ENCODE measurements around the gene HIC1.
A peak's percentile ranks its signal among the peaks of the same experiment; 100 is the strongest.

Gene HIC1

DNA sequence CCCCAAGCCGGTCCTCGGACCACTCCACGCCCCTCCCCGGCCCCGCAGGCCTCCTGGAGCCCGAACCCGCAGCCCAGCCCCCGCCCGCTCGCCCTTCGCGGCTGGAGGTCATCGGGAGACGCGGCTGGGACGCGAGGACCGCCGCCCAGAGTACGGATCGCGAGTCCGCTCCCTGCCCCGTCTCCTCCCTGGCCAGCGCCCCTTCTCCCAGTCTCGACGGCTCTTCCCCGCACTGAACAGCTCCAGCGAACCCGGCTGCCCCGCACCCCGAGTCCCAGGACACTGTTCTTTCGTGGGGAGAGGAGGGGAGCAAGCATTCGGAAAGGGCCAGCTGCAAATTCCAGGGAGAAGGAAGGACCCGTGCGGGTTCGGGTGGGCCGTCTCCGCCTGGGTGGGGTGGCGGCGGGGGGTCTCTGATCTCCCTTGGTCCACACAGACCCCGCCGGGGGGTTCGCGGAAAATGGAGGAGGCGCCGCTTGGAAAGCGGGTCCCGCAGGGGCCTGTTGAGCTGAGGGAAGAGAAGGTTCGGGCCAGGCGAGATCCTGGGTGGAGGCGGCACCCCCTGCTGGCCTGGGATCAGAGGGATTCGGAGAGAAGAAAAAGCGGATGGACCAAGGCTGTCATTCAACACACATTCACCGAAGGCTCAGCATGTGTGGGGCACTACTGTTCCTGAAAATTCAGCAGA lies 29.1 kb upstream of the HIC1 start:
- DNase-seq (ENCODE audit: low spot score), result peak; percentile 53

DNA sequence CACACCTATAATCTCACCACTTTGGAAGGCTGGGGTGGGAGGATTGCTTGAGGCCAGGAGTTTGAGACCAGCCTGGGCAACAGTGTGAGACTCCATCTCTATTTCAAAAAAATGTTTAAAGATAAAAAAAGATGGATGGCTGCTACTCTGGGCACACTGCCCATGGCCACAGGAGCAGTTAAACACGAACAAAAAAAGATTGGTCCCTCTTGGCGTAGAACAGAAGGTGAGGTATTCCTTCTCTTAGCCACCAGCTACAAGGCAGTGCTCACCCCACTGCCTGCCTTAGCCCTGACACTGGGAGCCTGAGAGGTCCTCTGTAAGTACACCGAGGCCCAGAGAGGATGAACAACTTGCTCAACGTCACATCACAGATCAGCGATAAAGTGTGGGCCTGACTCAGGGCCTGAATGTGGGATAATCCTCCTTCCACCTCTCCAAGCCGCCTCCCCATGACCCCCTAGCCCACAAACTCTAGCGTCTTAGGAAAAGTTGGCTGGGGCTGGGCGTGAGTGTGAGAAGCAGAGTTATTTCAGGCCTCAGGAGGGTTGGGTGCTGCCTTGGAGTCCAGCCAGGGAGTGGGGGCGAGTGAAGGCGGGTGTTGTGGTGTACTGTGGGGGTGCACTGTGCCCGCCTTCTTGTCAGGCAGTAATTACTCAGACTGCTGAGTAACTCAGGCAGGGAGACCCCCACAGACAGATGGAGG lies 27.2 kb upstream of the HIC1 start:
- DNase-seq (ENCODE audit: low spot score), result no peak

DNA sequence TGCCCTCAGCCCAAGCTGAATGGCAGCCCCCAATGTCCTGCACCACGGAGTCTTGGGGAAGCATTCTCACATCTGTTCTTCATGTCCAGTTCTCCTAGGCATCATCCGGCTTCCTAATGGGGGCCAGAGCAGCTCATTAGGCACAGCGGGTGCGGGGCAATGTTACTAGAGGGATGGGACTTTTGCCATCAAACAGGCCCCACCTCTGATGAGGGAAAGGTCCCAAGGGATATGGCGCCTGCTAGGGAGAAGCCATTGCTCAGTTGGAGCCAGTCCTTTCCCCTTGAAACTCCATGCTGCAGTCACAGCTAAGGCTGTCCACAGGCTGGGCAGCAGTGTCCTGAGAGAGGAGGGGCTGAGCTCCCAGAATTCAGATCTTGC lies 26.7 kb upstream of the HIC1 start:
- DNase-seq (ENCODE audit: low spot score), result no peak

DNA sequence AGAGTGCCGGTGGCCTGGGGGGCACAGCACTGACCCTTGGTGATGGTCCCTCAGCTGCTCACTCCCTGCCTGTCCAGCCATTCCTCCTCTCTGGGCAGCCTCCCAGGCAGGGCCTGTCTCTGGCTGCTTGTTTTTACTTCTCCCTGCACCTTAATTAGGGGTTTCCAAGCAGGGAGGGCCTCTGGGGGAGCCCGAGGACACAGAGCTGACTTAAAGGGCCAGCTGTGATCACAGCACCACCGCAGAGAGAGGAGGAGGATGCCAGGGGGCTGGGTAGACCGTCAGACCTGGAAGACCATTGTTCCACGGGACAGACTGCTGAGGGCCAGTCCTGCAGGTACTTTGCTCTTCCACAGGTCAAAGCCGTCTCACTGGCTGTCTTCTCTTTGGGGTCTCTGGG lies 26.2 kb upstream of the HIC1 start:
- no peak for DNase-seq (ENCODE audit: low spot score)

DNA sequence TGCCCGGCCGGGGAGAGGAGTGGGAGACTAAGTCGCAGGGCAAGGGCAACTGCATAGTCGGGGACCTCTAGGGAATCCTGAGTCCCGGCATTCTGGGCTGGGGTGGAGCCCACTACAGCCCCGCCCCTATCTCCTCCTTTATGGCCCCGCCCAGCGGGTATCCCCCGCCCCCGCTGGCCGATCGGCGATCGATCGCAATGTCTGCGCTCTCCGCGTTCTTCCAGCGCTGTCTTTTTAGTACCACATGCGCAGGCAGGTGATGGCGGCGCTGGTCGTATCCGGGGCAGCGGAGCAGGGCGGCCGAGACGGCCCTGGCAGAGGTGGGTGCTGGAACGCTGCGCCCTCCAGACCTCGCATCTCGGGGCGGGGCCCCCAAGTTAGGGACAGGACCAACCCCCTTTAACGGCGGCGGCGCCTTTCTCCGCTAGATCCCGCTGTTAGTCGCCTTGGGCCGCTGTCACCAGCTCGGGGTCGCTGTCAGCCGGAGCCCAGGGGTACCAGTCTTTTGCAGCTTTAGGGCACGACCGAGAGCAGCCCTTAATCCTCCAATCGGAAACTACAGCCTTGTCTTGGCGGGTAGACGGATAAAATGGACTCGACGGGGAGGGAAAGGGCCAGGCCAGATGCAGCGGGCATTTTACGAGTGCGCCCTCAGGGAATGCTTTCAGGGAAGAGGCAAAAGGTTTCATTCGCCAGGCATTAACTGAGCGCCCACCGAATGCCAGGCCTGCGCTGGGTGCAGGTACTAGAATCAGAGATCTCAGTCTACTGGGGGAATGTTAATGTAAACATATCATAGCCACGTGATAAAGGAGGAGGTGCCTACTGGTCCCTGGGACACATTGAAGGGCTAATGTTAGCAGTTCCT lies 24.8 kb upstream of the HIC1 start, which contains the start of gene DPH1:
TSS of gene DPH1 (plus strand) at position 243 of the 868 bp plus-strand sequence. CDS start at position 260, 17 bp downstream.
- DNase-seq (ENCODE audit: low spot score), result peak; percentile 90

DNA sequence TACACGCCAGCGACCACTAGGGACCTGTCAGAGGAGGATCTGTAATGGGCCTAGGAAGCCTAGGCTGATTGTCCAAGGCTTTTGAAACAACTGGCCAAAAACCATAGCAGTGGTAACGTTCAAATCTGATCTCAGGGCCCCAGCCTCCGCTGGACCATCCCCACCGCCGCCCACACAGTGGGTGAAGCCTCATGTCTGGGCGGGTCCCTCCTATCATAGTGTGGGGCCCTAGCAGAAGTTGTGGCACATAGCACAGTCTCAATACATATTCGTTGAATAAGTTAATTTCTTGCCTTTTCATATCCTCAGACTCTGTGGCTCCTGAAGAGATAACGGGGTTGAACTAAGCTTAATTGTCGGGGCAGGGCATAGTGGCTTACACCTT lies 24.1 kb upstream of the HIC1 start:
- DNase-seq (ENCODE audit: low spot score), result no peak

DNA sequence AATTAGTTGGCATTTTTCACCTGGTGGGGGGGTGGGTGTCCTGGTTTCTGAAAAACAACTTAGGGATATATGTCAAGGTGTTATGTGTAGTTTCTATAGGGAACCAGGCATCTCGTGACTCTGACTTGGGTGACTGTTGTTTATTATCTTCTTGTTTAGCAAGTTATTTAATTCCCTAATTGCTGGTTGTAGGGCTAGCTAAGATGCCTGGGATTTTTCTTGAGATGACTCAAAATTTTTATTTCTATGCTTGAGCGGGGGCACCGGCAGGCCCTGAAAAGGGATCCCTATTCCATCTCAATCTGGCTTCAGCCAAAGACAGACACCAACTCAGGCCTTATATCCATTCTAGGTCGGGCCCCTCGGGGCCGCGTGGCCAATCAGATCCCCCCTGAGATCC lies 21.8 kb upstream of the HIC1 start:
- DNase-seq (ENCODE audit: low spot score), result no peak

DNA sequence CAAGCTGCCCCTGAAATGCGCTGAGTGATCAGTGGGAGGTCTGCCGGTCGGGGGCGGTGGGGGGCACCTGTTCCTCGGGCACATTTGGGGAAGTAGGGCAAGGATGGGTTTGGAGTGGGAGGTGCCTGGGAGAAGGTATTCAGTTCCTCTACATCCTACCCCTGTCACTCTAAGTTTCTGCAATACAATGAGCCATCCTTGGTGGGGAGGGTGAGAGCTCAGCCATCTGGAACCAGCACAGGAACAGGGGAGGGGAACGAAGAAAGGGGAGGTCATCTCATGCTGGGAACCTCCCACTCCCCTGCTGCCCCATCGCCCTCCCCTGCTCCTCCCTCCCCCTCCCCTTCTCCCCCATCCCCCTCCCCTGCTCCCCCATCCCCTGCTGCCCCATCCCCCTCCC lies 20.7 kb upstream of the HIC1 start:
- DNase-seq (ENCODE audit: low spot score), result no peak

DNA sequence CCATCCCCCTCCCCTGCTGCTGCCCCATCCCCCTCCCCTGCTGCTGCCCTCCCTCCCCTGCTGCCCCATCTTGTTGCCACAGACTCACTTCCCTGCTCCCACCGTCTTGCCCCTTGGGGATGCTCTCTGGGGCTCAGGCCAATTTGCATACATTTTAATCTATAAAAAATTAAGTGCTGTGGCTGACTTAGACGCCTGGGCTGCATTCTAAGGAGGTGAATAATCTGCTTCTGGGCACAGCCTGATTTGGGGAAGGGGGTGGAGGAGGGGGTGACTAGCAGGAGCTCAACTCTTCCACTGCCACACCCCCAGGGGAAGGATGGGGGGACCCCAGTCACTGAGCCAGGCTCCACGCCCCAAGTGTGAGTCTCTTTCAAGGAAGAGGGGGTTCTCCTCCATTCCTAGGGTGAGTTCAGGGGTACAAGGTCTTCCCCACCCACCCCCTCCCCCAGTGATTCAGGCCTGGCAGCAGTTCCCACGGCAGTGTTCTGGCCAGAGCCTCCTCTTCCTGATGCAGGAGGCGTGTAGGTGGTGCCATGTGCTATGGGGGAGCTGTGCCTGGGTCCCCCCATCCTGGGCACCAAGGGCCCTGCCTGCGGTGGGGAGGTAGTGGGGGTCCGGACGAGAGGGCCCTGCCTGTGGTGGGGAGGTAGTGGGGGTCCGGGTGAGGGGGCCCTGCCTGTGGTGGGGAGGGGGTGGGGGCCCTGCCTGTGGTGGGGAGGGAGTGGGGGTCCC lies 19.9 kb upstream of the HIC1 start:
- no peak for DNase-seq (ENCODE audit: low spot score)

DNA sequence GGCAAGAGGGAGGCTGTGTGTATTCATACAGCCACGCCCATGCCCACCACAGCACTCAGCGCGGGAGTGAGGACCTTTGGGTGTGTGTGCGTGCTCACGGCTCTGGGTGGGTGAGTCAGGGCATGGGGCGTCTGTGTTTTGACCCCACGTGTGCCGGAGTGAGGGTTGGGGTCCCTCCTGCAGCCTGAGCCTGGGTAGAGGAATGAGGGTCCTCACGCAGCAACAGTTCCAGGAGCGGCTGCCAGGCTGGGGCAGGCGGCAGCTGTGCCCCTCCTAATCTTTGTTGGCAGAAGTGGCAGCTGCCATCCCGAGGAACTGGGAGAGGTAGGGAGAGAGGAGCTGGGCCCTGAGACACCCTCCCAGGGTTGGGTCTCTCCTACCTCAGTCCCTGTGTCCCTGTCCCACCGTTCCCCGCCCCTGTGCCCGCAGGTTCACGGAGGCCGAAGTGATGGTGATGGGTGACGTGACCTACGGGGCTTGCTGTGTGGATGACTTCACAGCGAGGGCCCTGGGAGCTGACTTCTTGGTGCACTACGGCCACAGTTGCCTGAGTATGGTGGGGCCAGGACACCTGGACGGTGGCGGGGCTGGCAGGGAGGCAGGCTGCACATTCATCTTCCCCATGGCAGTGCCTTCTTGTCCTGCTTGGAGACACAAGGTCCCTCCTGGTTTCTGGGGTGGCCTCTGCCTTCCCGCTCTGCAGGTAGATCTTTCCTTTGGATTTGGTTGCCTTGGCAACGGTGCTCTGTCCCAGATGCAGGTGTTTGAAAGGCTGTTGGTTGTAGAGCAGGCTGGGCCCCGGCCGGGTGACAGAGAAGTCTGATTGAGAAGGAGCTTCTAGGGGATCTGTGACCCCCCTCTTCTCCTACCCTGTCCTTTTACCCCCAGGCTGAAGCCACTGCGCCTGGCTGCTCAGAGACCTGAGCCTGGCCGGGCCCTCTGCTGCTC lies 19.1 kb upstream of the HIC1 start:
- no peak for DNase-seq (ENCODE audit: low spot score)

DNA sequence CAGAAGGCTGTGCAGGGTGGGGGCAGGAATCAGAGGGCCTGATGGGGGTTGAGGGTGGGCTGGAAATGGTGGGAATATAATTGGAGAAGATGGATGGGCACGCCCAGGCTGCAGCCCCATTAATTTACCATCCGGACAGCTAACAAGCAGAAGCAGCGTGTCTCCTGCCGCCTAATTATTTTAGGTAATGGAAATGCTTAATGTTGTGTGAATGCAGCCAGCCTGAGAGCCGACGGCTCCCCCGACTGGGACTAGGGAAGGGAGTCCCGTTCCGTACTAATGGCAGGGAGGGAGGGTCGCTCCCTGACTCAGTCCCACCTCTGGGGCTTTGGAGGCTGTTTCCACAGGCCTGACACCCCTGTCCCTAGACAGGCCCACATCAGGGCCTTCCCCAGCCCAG lies 17.7 kb upstream of the HIC1 start:
- DNase-seq (ENCODE audit: low spot score), result no peak

DNA sequence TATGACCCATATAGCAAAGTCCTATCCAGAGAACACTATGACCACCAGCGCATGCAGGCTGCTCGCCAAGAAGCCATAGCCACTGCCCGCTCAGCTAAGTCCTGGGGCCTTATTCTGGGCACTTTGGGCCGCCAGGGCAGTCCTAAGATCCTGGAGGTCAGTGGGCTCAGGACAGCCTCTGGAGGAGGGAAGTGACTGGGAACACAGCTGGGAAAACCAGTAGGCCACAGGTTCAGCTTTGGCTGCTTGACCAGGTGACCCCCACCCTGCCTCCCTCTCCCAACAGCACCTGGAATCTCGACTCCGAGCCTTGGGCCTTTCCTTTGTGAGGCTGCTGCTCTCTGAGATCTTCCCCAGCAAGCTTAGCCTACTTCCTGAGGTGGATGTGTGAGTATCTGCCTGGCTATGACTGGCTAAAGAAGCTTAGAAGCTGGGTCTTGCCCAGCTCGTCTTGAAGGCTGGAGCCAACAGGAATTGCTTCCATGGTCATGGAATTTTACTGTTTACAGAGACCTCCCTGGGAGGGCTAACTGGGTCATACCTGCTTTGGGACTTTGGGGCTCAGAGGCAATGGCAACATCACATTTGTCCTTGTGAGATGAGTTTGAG lies 14.6 kb upstream of the HIC1 start:
- no peak for DNase-seq (ENCODE audit: low spot score)

DNA sequence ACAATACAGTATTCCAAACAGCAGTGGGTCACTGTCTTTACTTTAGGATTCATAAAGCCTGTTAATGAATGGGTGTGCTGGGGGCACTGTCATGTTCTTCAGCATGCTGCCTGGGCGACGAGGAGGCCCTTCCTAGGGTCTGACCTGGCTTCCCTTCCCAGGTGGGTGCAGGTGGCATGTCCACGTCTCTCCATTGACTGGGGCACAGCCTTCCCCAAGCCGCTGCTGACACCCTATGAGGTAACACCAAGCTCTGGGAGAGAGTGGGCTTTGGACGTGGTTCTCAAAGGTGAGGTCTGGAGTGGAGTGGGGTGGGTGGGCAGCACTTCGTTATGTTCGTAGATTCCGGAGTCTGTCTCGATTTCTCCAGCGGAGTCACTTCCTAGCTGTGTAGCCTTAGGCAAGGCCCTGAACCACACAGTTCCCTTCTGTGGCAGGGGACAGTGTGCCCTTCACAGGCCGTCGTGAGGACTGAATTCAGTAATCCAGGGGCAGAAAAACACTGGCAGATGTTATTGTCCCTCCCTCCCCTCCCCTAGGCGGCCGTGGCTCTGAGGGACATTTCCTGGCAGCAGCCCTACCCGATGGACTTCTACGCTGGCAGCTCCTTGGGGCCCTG lies 13.9 kb upstream of the HIC1 start:
- DNase-seq (ENCODE audit: low spot score), result no peak

DNA sequence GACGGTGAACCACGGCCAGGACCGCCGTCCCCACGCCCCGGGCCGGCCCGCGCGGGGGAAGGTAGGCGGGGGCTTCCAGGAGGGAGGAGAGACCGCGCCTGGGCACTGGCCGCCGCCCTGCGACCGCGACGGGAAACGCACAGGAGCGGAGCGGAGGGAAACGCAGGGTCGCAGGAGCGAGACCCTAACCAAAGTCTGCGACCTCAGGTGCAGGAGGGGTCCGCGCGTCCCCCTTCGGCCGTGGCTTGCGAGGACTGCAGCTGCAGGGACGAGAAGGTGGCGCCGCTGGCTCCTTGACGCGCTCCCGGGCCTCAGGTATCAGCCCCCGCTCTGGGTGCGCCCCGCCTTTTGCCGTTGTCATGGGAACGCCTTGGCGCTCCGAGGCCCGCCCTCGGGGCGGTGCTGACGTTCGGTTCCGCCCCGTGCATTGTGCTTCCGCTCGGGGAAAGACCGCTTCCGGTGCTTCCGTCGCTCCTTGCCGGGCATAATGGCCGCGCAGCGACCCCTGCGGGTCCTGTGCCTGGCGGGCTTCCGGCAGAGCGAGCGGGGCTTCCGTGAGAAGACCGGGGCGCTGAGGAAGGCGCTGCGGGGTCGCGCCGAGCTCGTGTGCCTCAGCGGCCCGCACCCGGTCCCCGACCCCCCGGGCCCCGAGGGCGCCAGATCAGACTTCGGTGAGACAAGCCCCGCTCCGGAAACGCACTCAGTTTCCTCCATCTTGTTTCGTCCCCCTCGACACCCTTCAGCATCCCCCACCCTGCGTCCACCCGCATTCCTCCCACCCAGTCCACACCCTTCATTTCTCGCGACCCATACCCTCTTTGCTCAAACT lies 13.1 kb upstream of the HIC1 start, which contains the start of gene OVCA2:
TSS of gene OVCA2 (plus strand) at position 462 of the 829 bp plus-strand sequence. CDS start at position 488, 26 bp downstream.
- peak; percentile 95 for DNase-seq (ENCODE audit: low spot score)

DNA sequence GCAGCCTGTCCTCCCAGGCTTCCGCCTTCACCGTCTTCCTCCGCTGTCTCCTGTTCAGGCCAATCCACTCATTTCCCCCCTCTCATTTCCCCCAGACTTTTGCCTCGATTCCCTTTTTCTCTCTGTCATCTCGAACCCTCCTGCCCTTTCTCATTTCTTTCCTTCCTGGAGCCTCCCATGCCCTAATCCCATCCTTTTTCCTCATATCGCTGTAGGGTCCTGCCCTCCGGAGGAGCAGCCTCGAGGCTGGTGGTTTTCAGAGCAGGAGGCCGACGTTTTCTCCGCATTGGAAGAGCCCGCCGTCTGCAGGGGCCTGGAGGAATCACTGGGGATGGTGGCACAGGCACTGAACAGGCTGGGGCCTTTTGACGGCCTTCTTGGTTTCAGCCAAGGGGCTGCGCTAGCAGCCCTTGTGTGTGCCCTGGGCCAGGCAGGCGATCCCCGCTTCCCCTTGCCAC lies 12.5 kb upstream of the HIC1 start:
- DNase-seq (ENCODE audit: low spot score), result peak; percentile 54

DNA sequence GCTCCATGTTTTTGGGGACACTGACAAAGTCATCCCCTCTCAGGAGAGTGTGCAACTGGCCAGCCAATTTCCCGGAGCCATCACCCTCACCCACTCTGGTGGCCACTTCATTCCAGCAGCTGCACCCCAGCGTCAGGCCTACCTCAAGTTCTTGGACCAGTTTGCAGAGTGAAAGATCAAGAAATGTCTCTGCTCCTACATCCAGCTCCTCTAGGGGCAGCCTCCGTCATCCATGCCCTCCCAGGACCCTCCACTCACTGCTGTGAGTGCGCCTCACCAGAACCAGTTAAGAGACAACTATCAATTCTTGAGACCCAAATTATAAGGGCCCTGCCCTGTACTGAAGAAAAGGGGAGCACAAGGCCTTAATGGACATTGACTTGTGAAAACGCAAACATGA lies 12.0 kb upstream of the HIC1 start:
- no peak for DNase-seq (ENCODE audit: low spot score)

DNA sequence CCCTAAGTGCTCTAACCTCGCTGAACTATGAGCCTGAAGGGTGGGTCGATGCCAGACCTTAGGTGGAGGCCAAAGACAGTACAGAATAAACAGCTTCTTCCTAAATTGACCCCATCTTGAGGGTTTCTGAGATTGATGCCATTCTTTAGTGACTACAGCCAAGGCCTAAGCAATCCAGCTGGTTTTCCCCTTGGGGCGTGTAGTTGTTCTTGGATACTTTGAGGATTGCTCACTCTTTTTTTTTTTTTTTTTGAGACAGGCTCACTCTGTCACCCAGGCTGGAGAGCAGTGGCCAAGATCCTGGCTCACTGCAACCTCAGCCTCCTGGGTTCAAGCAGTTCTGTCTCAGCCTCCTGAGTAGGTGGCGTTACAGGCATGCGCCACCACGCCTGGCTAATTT lies 11.1 kb upstream of the HIC1 start:
- DNase-seq (ENCODE audit: low spot score), result no peak

DNA sequence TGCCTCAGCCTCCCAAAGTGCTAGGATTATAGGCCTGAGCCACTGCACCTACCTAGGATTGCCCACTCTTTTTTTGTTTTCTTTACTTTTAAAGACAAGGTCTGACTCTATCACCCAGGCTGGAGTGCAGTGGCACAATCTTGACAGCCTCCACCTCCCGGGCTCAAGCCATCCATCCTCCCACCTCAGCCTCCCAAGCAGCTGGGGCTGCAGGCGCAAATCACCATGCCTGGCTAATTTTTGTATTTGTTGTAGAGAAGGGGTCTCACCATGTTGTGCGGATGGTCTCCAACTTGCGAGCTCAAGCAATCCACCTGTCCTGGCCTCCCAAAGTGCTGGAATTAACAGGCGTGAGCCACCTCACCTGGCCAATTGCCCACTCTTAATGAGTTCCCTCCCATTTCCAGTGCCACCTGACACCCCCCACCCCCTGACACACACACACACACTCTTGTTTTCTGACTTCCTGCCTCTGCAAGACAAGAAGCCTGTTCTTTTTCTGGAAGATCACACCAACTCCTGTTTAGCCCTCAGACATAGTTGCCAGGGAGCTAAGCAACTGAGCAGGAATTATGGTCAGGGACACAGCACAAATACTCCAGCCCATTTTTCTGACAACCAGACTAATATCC lies 10.5 kb upstream of the HIC1 start:
- DNase-seq (ENCODE audit: low spot score), result no peak

DNA sequence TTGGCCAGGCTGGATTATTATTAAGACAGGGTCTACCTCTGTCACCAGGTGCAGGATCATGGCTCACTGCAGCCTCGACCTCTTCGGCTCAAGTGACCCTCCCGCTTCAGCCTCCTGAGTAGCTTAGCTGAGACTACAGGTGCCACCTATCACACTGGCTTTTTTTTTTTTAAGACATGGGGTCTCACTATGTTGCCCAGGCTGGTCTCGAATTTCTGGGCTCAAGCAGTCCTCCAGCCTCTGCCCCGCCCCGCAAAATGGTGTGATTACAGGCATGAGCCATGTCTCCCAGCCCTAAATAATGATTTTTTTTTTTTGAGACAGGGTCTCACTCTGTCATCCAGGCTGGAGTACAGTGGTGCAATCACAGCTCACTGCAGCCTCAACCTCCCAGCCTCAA lies 7.3 kb upstream of the HIC1 start:
- no peak for DNase-seq (ENCODE audit: low spot score)
